Cardiac fibroblast (primary cell): Measurements from ENCODE around the gene TTC21A.
A peak's percentile ranks its signal among the peaks of the same experiment; 100 is the strongest.

Experiments used
- DNase-seq, 2 donors: peaks; one replicate each; pipeline versions ENCODE4 v3.0.0 to v3.0.0-alpha.2; 2010; ENCODE audit warnings: low read depth in 2 of 2
- H3K4me3 ChIP-seq, 2 donors: replicated peaks in 1 of 2; 1 replicate in 1 of 2; 2 replicates in 1 of 2; pipeline ENCODE4 v1.5.1; 2011; ENCODE audit warnings: low read depth in 2 of 2, low read length in 2 of 2, mild to moderate bottlenecking in 2 of 2, moderate library complexity in 1 of 2
- CTCF ChIP-seq: IDR thresholded peaks from one replicate; pipeline ENCODE4 v1.5.1; 2011; ENCODE audit warnings: low read depth, mild to moderate bottlenecking, low read length, inconsistent platforms

The TTC21A gene

GRCh38 chr3:39136533-39137434 lies 29.3 kb downstream of the TTC21A start:
- no peak for DNase-seq
- no peak for TF ChIP-seq CTCF
- no peak overlapping the region for H3K4me3 ChIP-seq

GRCh38 chr3:39137435-39137936 lies 30.0 kb downstream of the TTC21A start:
- TF ChIP-seq CTCF = no peak
- no peak overlapping the region for H3K4me3 ChIP-seq
- no peak for DNase-seq

- H3K4me3 ChIP-seq = no peak overlapping the region
- no peak for DNase-seq
- TF ChIP-seq CTCF = no peak
These were observed 30.7 kb downstream of the TTC21A start for GRCh38 chr3:39137991-39138803.

- peak in 1 of 2 donors; percentile 63 for DNase-seq
- H3K4me3 ChIP-seq = no peak overlapping the region
- no peak for TF ChIP-seq CTCF
These were observed 31.4 kb downstream of the TTC21A start for GRCh38 chr3:39138804-39139415.

- no peak overlapping the region for H3K4me3 ChIP-seq
- no peak for TF ChIP-seq CTCF
- no peak for DNase-seq
These were observed 32.0 kb downstream of the TTC21A start for GRCh38 chr3:39139442-39139841.

GRCh38 chr3:39140341-39140971 lies 33.0 kb downstream of the TTC21A start:
- TF ChIP-seq CTCF = no peak
- H3K4me3 ChIP-seq = no peak overlapping the region
- no peak for DNase-seq
